BLaER1 treated with 17β-estradiol and CSF1 and Interleukin-3, amounts not matched to agents 10 nM and 100 nM (cell line): ENCODE data around the gene NEURL1B.
A peak's percentile ranks its signal among the peaks of the same experiment; 100 is the strongest.
"Not testable (repeated sequence)": the region's sequence is repeated elsewhere in the genome, so short reads cannot be mapped to it uniquely, and the experiment has no call there.

Source experiments
- H3K27ac ChIP-seq, 11 experiments: shearing (Covaris generic); formaldehyde crosslinking; 2 replicates each; pipeline ENCODE4 v1.8.1; 2022
- H3K27me3 ChIP-seq, 11 experiments: shearing (Covaris generic); formaldehyde crosslinking; 2 replicates each; pipeline ENCODE4 v1.8.1; 2022
- H3K36me3 ChIP-seq, 11 experiments: shearing (Covaris generic); formaldehyde crosslinking; 2 replicates each; pipeline ENCODE4 v1.8.1; 2022
- H3K4me1 ChIP-seq, 10 experiments: shearing (Covaris generic); formaldehyde crosslinking; 2 replicates each; pipeline ENCODE4 v1.8.1; 2022
- H3K4me2 ChIP-seq, 11 experiments: shearing (Covaris generic); formaldehyde crosslinking; 2 replicates each; pipeline ENCODE4 v1.8.1; 2022
- H3K4me3 ChIP-seq, 10 experiments: shearing (Covaris generic); formaldehyde crosslinking; 2 replicates each; pipeline ENCODE4 v1.8.1; 2022
- H3K9ac ChIP-seq, 11 experiments: shearing (Covaris generic); formaldehyde crosslinking; 2 replicates each; pipeline ENCODE4 v1.8.1; 2022
- H3K9me3 ChIP-seq, 11 experiments: shearing (Covaris generic); formaldehyde crosslinking; replicated peaks in 1 of 11; 2 replicates each; pipeline ENCODE4 v1.8.1; 2022
- H4K20me1 ChIP-seq, 11 experiments: shearing (Covaris generic); formaldehyde crosslinking; 2 replicates each; pipeline ENCODE4 v1.8.1; 2022
- Cebpa-rat ChIP-seq, 11 experiments: shearing (Covaris generic); IDR thresholded peaks; 2 replicates each; pipeline ENCODE4 v1.8.1; 2022

The NEURL1B gene

DNA sequence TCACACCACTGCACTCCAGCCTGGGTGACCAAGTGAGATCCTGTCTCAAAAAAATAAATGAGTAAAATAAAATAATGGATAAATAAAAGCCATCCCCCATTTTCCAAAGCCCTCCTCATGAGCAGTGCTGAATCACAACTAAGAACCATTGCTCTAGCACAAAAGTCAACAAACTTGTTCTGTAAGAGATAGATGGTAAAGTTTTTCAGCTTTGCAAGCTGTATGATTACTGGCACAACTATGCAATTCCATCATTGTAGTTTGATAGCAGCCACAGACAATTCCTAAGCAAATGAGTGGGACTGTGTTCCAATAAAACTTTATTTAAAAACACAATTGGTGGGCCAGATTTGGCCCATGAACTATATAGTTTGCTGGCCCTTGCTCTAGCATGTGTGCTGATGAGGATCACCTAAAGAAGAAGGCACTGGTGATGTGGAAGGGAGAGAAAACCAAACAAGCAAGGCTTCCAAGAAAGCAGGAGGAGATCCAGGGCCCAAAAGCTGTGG lies 64.6 kb downstream of the NEURL1B start:
- no peak overlapping the region for H3K4me3 ChIP-seq
- peaks cover 30 to 77% (median 64%) of the 10 kb centered on the region in 10 experiments for H3K4me1 ChIP-seq
- H3K27ac ChIP-seq: peak overlapping the region in 6 of 11 experiments; percentile 0 to 82 (median 78); a peak in 9 of 22 replicates
- H3K27me3 ChIP-seq: no peaks in the 10 kb centered on the region
- TF ChIP-seq Cebpa-rat (IDR thresholded peaks at IDR 0.05): no peak
- H4K20me1 ChIP-seq: no peaks in the 10 kb centered on the region
- peak overlapping the region in 4 of 11 experiments; percentile 50 to 75 (median 70); a peak in 4 of 22 replicates for H3K9ac ChIP-seq
- H3K4me2 ChIP-seq: peak overlapping the region in 8 of 11 experiments; percentile 68 to 94 (median 82); a peak in 11 of 22 replicates
- H3K9me3 ChIP-seq: no peaks in the 10 kb centered on the region
- H3K36me3 ChIP-seq: no peaks in the 10 kb centered on the region

DNA sequence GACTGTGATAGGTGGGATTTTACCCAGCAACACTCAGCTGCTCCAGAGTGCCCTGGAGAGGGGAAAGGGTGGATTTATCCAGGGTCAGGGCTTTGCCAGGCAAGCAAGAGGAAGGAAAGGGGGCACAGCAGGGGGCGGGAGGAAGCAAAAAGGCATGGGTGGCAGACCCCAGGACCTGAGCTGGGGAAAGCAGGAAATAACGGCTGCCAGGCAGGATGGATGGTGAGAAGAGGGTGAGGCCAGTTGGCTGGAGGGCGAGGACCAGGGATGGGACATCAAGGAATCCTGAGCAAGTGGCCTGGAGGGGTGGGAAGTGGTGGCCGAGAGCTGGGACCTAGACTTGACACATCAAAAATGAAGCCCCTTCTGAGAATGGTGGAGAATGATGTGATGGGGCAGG lies 65.7 kb downstream of the NEURL1B start:
- no peaks in the 10 kb centered on the region for H3K9me3 ChIP-seq
- no peaks in the 10 kb centered on the region for H3K36me3 ChIP-seq
- H3K4me1 ChIP-seq: peaks cover 19 to 77% (median 58%) of the 10 kb centered on the region in 10 experiments
- H3K27ac ChIP-seq: peak overlapping the region in 8 of 11 experiments; percentile 22 to 82 (median 69); a peak in 15 of 22 replicates
- no peaks in the 10 kb centered on the region for H3K27me3 ChIP-seq
- peak overlapping the region in 9 of 11 experiments; percentile 8 to 75 (median 49); a peak in 15 of 22 replicates for H3K9ac ChIP-seq
- H3K4me3 ChIP-seq: no peak overlapping the region
- TF ChIP-seq Cebpa-rat (IDR thresholded peaks at IDR 0.05): no peak
- no peaks in the 10 kb centered on the region for H4K20me1 ChIP-seq
- peak overlapping the region; percentile 61 to 94 (median 78) for H3K4me2 ChIP-seq

DNA sequence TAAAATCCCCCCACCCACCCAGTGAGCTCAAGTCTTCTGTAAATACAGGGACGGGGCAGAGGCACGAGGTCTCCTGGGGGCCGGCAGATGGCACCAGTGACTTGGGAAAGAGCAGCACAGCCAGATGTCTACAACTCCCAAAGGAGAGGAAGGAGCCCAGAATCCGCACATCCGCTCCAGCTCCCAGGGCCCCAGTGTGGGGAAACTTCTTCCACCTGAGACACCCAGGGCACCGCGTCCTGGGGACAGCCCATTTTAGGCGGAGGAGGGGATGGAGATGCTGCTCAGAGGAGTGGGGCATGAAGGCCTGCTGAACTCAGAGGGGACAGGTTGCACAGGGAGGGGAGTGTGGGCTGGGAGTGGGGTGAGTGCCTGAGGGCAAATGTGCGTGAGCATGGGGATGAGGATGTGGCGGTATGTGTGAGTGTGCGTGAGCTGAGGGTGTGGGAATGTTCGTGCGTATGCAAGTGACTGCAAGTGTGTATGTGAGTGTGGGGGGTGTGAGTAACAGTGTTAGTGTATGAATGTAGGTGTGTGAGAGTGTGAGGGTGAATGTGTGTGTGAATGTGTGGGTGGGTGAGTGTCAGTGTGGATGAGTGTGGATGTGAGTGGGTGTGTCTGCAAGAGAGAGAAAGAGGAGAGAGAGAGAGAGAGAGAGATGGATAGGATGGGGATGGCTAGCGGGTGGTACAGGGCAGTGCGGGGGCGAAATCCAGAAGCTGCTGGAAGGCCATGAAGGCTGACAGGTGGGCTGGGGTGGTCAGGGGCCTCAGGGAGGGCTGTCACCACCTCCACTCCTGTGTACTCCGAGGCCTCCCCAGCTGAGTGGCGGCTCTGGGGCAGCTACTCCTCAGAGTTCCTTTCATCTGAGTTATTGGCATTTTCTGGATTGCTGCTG lies 66.5 kb downstream of the NEURL1B start:
- H4K20me1 ChIP-seq: no peaks in the 10 kb centered on the region
- H3K36me3 ChIP-seq: no peaks in the 10 kb centered on the region
- H3K9ac ChIP-seq: peak overlapping the region in 9 of 11 experiments; percentile 8 to 75 (median 49); a peak in 15 of 22 replicates
- peaks cover 11 to 70% (median 51%) of the 10 kb centered on the region in 10 experiments for H3K4me1 ChIP-seq
- H3K9me3 ChIP-seq: no peaks in the 10 kb centered on the region
- H3K27me3 ChIP-seq: no peaks in the 10 kb centered on the region
- H3K4me2 ChIP-seq: peak overlapping the region; percentile 61 to 94 (median 78)
- TF ChIP-seq Cebpa-rat (IDR thresholded peaks at IDR 0.05): peak in 4 of 11 experiments; percentile 42 to 55 (median 51); a peak in 5 of 22 replicates
- H3K27ac ChIP-seq: peak overlapping the region in 6 of 11 experiments; percentile 56 to 82 (median 78); a peak in 11 of 22 replicates
- 0 out of 20 replicates have a peak overlapping the region, but pooled peaks of 1 of the 10 experiments have one; percentile 6 for H3K4me3 ChIP-seq

DNA sequence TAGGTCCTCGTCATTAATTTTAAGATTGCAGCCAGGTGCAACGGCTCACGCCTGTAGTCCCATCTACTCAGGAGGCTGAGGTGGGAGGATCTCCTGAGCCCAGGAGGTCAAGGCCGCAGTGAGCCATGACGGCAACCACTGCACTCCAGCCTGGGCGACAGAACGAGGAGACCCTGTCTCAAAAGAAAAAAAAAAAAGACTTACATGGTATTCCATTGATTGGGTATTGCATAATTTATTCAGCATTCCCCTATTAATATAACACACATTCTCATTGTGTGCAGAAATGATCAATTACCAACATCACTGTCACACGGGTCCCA lies 67.1 kb downstream of the NEURL1B start:
- H3K4me2 ChIP-seq: peak overlapping the region in 8 of 11 experiments; percentile 68 to 94 (median 82); a peak in 15 of 22 replicates
- H3K36me3 ChIP-seq: no peaks in the 10 kb centered on the region
- no peaks in the 10 kb centered on the region for H4K20me1 ChIP-seq
- no peak for TF ChIP-seq Cebpa-rat (IDR thresholded peaks at IDR 0.05)
- H3K27ac ChIP-seq: peak overlapping the region in 6 of 11 experiments; percentile 20 to 82 (median 78); a peak in 10 of 22 replicates
- H3K4me3 ChIP-seq: no peak overlapping the region
- peak overlapping the region in 4 of 11 experiments; percentile 66 to 75 (median 74); a peak in 9 of 22 replicates for H3K9ac ChIP-seq
- no peaks in the 10 kb centered on the region for H3K9me3 ChIP-seq
- H3K27me3 ChIP-seq: no peaks in the 10 kb centered on the region
- peaks cover 9 to 66% (median 45%) of the 10 kb centered on the region in 10 experiments; a peak in 19 of 20 replicates for H3K4me1 ChIP-seq

DNA sequence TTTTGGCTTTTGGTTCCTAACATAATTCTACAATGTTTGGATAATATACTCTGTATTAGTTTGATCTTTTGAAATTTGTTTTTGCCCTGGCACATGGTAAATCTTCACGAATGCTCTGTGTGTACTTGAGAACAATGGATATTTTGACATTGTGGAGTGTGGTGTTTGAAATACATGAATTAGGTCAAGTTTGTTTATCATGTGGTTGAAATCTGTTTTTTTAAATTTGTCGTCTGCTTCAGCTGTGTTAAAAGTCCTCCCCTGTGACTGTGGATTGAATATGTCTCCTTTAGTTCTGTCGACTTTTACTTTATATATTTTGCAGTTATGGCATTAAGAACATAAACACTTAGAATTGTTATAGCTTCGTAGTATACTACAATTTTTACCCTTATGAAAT lies 69.6 kb downstream of the NEURL1B start:
- no peaks in the 10 kb centered on the region for H3K27me3 ChIP-seq
- TF ChIP-seq Cebpa-rat (IDR thresholded peaks at IDR 0.05): no peak

DNA sequence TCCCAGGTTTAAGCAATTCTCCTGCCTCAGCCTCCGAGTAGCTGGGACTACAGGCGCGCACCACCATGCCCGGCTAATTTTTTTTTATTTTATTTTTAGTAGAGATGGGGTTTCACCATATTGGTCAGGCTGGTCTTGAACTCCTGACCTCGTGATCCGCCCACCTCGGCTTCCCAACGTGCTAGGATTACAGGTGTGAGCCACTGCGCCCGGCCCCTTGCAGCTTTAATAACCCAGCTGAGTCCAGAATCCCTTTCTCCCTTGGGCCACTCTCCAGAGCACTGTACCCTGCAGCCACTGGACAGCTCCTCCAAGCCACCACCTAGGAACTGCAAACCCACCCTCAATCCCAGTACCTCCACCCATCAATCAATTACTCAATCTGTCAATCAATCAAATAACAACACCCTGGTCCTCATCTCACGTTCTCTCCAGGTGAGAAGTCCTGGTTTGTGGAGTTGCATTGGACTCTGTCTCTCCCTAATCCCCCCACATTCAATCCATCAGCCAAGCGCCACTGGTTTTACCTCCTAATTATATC lies 70.3 kb downstream of the NEURL1B start:
- not testable (repeated sequence) for H3K9me3 ChIP-seq, H3K27ac ChIP-seq, H4K20me1 ChIP-seq, H3K36me3 ChIP-seq, H3K4me3 ChIP-seq, H3K27me3 ChIP-seq
- Histone ChIP-seq H3K9ac (0 out of 22 replicates have a peak overlapping the region, but pooled peaks of 1 of the 11 experiments have one; percentile 5), H3K4me1 (peaks cover 42 to 78% (median 63%) of the 10 kb centered on the region in 10 experiments), H3K4me2 (peak overlapping the region in 2 of 11 experiments; percentile 40 to 48; a peak in 3 of 22 replicates)

More for the DNA sequence above, 69.6 kb downstream of the NEURL1B start:
- H3K9me3 ChIP-seq: no peaks in the 10 kb centered on the region
- H3K4me2 ChIP-seq: peak overlapping the region in 5 of 11 experiments; percentile 9 to 51 (median 48); a peak in 7 of 22 replicates
- H3K4me1 ChIP-seq: peaks cover 35 to 85% (median 69%) of the 10 kb centered on the region in 10 experiments
- H3K27ac ChIP-seq: peak overlapping the region in 1 of 11 experiments; percentile 67; a peak in 1 of 22 replicates
- H4K20me1 ChIP-seq: no peaks in the 10 kb centered on the region
- no peak overlapping the region for H3K4me3 ChIP-seq
- H3K36me3 ChIP-seq: no peaks in the 10 kb centered on the region
- H3K9ac ChIP-seq: peak overlapping the region in 1 of 11 experiments; percentile 16; a peak in 2 of 22 replicates

DNA sequence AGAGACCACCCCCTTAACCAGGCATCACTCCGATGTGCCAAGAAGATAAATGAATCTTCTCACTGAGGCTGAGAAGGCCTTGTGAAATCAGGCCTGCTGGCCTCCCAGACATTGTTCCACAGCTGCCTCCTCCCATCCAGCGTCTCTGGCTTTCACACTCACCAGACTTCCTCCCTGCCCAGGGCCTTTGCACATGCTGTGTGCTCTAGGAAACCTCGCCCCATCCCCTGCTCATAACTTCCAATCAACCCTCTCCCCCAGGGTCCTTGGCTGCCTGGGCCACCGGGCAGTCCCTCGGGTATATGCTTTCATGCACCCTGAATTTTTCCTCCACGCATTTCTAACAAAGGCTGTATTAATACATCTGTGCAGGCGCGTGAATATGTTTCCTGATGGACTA lies 71.5 kb downstream of the NEURL1B start:
- peaks cover 40 to 78% (median 58%) of the 10 kb centered on the region in 10 experiments for H3K4me1 ChIP-seq
- H3K9me3 ChIP-seq: no peaks in the 10 kb centered on the region
- H4K20me1 ChIP-seq: no peaks in the 10 kb centered on the region
- H3K27me3 ChIP-seq: no peaks in the 10 kb centered on the region
- H3K4me2 ChIP-seq: no peak overlapping the region
- H3K9ac ChIP-seq: no peak overlapping the region
- no peaks in the 10 kb centered on the region for H3K36me3 ChIP-seq
- no peak overlapping the region for H3K27ac ChIP-seq
- no peak overlapping the region for H3K4me3 ChIP-seq
- no peak for TF ChIP-seq Cebpa-rat (IDR thresholded peaks at IDR 0.05)

DNA sequence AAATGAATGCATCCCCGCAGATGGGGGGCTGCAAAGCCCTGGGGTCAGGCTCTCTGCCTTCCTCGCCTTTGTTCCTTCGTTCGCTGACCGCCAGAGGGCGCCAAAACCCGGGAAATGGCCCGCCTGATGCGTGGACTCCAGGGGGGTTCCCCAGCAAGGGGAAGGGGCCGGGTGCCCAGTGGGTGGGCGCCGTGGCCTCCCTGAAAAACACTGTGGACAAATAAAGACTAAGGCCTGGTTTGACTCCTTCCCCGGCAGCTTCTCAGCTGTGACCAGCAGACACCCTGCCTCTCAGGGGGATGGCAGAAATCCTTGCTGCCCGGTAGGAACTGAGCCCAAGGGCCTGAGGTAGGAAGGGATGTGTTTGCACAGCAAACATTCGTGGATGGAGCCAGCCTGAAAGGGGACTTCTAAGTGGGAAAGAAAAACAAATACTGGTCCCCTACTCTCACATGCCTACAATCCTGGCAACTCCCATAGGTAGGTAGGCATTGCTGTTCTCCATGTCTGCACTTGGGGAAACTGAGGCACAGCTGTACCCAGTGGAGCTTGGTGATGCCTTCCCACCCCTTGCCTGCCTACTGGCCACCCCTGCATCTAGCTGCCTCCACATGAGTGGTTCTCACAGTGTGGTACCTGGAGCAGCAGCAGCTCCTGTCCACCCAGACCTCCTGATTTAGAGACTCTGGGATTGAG lies 72.2 kb downstream of the NEURL1B start:
- Histone ChIP-seq H3K4me1 (peaks cover 35 to 72% (median 56%) of the 10 kb centered on the region in 10 experiments), H3K36me3 (no peaks in the 10 kb centered on the region), H3K9ac (peak overlapping the region in 6 of 11 experiments; percentile 14 to 36 (median 25); a peak in 2 of 22 replicates), H3K4me3 (no peak overlapping the region), H3K9me3 (no peaks in the 10 kb centered on the region), H3K27me3 (no peaks in the 10 kb centered on the region), H3K27ac (peak overlapping the region in 1 of 11 experiments; percentile 24; a peak in 1 of 22 replicates), H4K20me1 (no peaks in the 10 kb centered on the region), H3K4me2 (peak overlapping the region; percentile 24 to 81 (median 54))
- TF ChIP-seq Cebpa-rat (IDR thresholded peaks at IDR 0.05): no peak
